GM23338 (cell line): ENCODE results near the gene RORC. TPM values are rescaled to one million over a fixed set of nuclear protein-coding genes. Genes with fewer than 3 reads are reported as not detected.

Source experiments
- ATAC-seq: fragments of 200-7000 bp; cut with Tn5 transposase; 3 replicates; pipeline ENCODE4 v1.9.1; 2020
- DNase-seq: peaks from one replicate; pipeline ENCODE4 v3.0.0-alpha.2; 2015; ENCODE audit warnings: low spot score
- H2AFZ ChIP-seq: fragments of 200-600 bp; sonication (generic); 2 replicates; pipeline ENCODE4 v1.8.0; 2016; ENCODE audit warnings: antibody characterized with exemption, mild to moderate bottlenecking, moderate library complexity
- H3F3A ChIP-seq: fragments of 200-600 bp; sonication (generic); replicated peaks from 2 replicates; pipeline ENCODE4 v1.8.0; 2017; ENCODE audit warnings: antibody characterized with exemption, mixed run types, low read depth
- H3K27ac ChIP-seq: fragments of 200-600 bp; sonication (generic); 2 replicates; pipeline ENCODE4 v1.6.1; 2016; ENCODE audit warnings: low read depth
- H3K27me3 ChIP-seq: fragments of 200-600 bp; sonication (generic); 2 replicates; pipeline ENCODE4 v1.8.0; 2016; ENCODE audit warnings: mild to moderate bottlenecking, mixed run types, moderate library complexity; ENCODE audit not compliant: insufficient read depth
- H3K36me3 ChIP-seq: fragments of 200-600 bp; sonication (generic); 2 replicates; pipeline ENCODE4 v1.8.0; 2016; ENCODE audit warnings: mild to moderate bottlenecking; ENCODE audit not compliant: insufficient read depth
- H3K4me1 ChIP-seq: fragments of 200-600 bp; sonication (generic); 2 replicates; pipeline ENCODE4 v1.8.0; 2016; ENCODE audit warnings: mild to moderate bottlenecking, moderate library complexity; ENCODE audit not compliant: insufficient read depth
- H3K4me2 ChIP-seq: fragments of 200-600 bp; sonication (generic); 2 replicates; pipeline ENCODE4 v1.7.1; 2017; ENCODE audit warnings: mixed run types
- H3K4me3 ChIP-seq: fragments of 200-600 bp; sonication (generic); 2 replicates; pipeline ENCODE4 v1.6.1; 2016; ENCODE audit warnings: mixed run types
- H3K79me2 ChIP-seq: fragments of 200-600 bp; sonication (generic); replicated peaks from 2 replicates; pipeline ENCODE4 v1.8.0; 2017; ENCODE audit warnings: mild to moderate bottlenecking; ENCODE audit not compliant: insufficient read depth
- H3K9me2 ChIP-seq: fragments of 200-600 bp; sonication (generic); 2 replicates; pipeline ENCODE4 v1.8.0; 2017; ENCODE audit not compliant: insufficient read depth
- H4K20me1 ChIP-seq: fragments of 200-600 bp; sonication (generic); replicated peaks from 2 replicates; pipeline ENCODE4 v1.8.0; 2017; ENCODE audit warnings: mild to moderate bottlenecking; ENCODE audit not compliant: insufficient read depth
- H3K27ac Mint-ChIP-seq: 2 replicates; pipeline ENCODE4 v1.8.0; 2020; ENCODE audit warnings: inconsistent platforms, mild to moderate bottlenecking, moderate library complexity, mixed read lengths
- H3K27me3 Mint-ChIP-seq: 3 replicates; pipeline ENCODE4 v1.8.0; 2022; ENCODE audit warnings: low read depth, mild to moderate bottlenecking, moderate library complexity, mixed read lengths, inconsistent platforms; ENCODE audit not compliant: insufficient read depth, poor library complexity
- H3K36me3 Mint-ChIP-seq: 3 replicates; pipeline ENCODE4 v1.8.0; 2021; ENCODE audit warnings: low read depth, mild to moderate bottlenecking, inconsistent platforms, moderate library complexity, mixed read lengths
- H3K4me1 Mint-ChIP-seq: 3 replicates; pipeline ENCODE4 v1.8.0; 2020; ENCODE audit warnings: mild to moderate bottlenecking, inconsistent platforms, mixed read lengths
- H3K4me3 Mint-ChIP-seq: 3 replicates; pipeline ENCODE4 v1.8.0; 2021; ENCODE audit warnings: moderate library complexity, mild to moderate bottlenecking, inconsistent platforms, mixed read lengths
- H3K9me3 Mint-ChIP-seq: 3 replicates; pipeline ENCODE4 v1.8.0; 2020; ENCODE audit warnings: moderate library complexity, mild to moderate bottlenecking, inconsistent platforms, mixed read lengths
- CTCF ChIP-seq, 2 experiments: fragments of 200-600 bp in 1 of 2; sonication (generic) in 1 of 2; conservative IDR thresholded peaks; 2 replicates each; pipeline versions ENCODE4 v1.5.1 to v1.6.1; 2016 to 2017; ENCODE audit warnings: antibody characterized with exemption in 2 of 2, low read depth in 2 of 2, mild to moderate bottlenecking in 2 of 2, moderate library complexity in 1 of 2
- ETS1 ChIP-seq: IDR thresholded peaks from 2 replicates; pipeline ENCODE4 v1.6.1; 2016; ENCODE audit warnings: antibody characterized with exemption
- EZH2 ChIP-seq: fragments of 200-600 bp; sonication (generic); IDR thresholded peaks from one replicate; pipeline ENCODE4 v1.8.0; 2017; ENCODE audit warnings: antibody characterized with exemption, mild to moderate bottlenecking, low read depth; ENCODE audit not compliant: unreplicated experiment
- EZH2phosphoT487 ChIP-seq: fragments of 200-600 bp; sonication (generic); IDR thresholded peaks from one replicate; pipeline ENCODE4 v1.8.1; 2018; ENCODE audit warnings: antibody characterized with exemption; ENCODE audit not compliant: unreplicated experiment
- NANOG ChIP-seq: IDR thresholded peaks from 2 replicates; pipeline ENCODE4 v1.6.1; 2016; ENCODE audit warnings: antibody characterized with exemption, borderline replicate concordance
- POLR2AphosphoS5 ChIP-seq: IDR thresholded peaks from 2 replicates; pipeline ENCODE4 v1.6.1; 2016; ENCODE audit warnings: antibody characterized with exemption, low read depth
- REST ChIP-seq: IDR thresholded peaks from one replicate; pipeline ENCODE4 v1.6.1; 2018; ENCODE audit warnings: antibody characterized with exemption; ENCODE audit not compliant: unreplicated experiment
- STAT1 ChIP-seq: IDR thresholded peaks from one replicate; pipeline ENCODE4 v1.6.1; 2016; ENCODE audit warnings: antibody characterized with exemption; ENCODE audit not compliant: unreplicated experiment
- ZNF114 ChIP-seq: fragments of 250-450 bp; sonication (Bioruptor Pico); IDR thresholded peaks from 2 replicates; pipeline ENCODE4 v1.5.0; 2020; ENCODE audit warnings: mild to moderate bottlenecking, moderate library complexity
- ZNF331 ChIP-seq: fragments of 250-450 bp; sonication (Bioruptor Pico); IDR thresholded peaks from 2 replicates; pipeline ENCODE4 v1.5.0; 2020; ENCODE audit warnings: low read depth, mild to moderate bottlenecking, moderate library complexity
- polyA plus RNA-seq: library from polyadenylated mRNA; unstranded; fragments of >200 nt; fragmentation: Nextera tagmentation; extraction: Ambion mirVana; gene quantifications from 2 replicates; pipeline ENCODE4 v1.2.1, GENCODE V29; 2016
- total RNA-seq: library from RNA; depleted of rRNA; stranded (reverse); fragments of >200 nt; shearing (Covaris generic); gene quantifications from 2 replicates; pipeline ENCODE4 v1.2.3, GENCODE V29; 2014

RORC gene
- total and polyA plus RNA-seq, 2 experiments from 2014 or later, result 0.29 to 0.97 TPM

- Histone ChIP-seq H3K9me2 (no peaks in the 10 kb centered on the region), H3K4me1 (no peaks in the 10 kb centered on the region), H3K27ac (no peak overlapping the region), H3F3A (no peaks in the 10 kb centered on the region), H3K4me3 (no peak overlapping the region), H3K4me2 (no peak overlapping the region), H2AFZ (no peak overlapping the region), H3K27me3 (no peaks in the 10 kb centered on the region), H3K36me3 (peaks cover 11% of the 10 kb centered on the region; the same call in 1 of the 2 replicates), H3K79me2 (no peaks in the 10 kb centered on the region), H4K20me1 (no peaks in the 10 kb centered on the region)
- TF ChIP-seq ETS1 (no peak), EZH2phosphoT487 (no peak), CTCF (conservative IDR thresholded peaks at IDR 0.05; ENCODE audit: low read depth in 2 of 2) (no peak), REST (no peak), POLR2AphosphoS5 (no peak), STAT1 (no peak), EZH2 (no peak), NANOG (no peak), ZNF331 (CRISPR knock-in tag) (no peak), ZNF114 (CRISPR knock-in tag) (no peak)
- DNase-seq, result no peak
- no peak for ATAC-seq
- H3K4me1 Mint-ChIP-seq, result no peaks in the 10 kb centered on the region
- H3K4me3 Mint-ChIP-seq, result no peak overlapping the region
- H3K27me3 Mint-ChIP-seq, result no peaks in the 10 kb centered on the region
- peaks cover 24% of the 10 kb centered on the region for H3K36me3 Mint-ChIP-seq
- H3K9me3 Mint-ChIP-seq, result peaks cover 7% of the 10 kb centered on the region; the same call in 2 of the 3 replicates
- no peak overlapping the region for H3K27ac Mint-ChIP-seq
Measured at GRCh38 chr1:151774256-151774922, 57.2 kb downstream of the RORC start.
